ENCODE data around the gene LSMEM2. TPM values are rescaled to one million over a fixed set of nuclear protein-coding genes. Genes with fewer than 3 reads are reported as not detected.
"Not testable (repeated sequence)": the region's sequence is repeated elsewhere in the genome, so short reads cannot be mapped to it uniquely, and the experiment has no call there.

LSMEM2 gene
- total and polyA plus RNA-seq, 12 donors, result 1.9 to 45.2 (median 31.7) TPM

DNA sequence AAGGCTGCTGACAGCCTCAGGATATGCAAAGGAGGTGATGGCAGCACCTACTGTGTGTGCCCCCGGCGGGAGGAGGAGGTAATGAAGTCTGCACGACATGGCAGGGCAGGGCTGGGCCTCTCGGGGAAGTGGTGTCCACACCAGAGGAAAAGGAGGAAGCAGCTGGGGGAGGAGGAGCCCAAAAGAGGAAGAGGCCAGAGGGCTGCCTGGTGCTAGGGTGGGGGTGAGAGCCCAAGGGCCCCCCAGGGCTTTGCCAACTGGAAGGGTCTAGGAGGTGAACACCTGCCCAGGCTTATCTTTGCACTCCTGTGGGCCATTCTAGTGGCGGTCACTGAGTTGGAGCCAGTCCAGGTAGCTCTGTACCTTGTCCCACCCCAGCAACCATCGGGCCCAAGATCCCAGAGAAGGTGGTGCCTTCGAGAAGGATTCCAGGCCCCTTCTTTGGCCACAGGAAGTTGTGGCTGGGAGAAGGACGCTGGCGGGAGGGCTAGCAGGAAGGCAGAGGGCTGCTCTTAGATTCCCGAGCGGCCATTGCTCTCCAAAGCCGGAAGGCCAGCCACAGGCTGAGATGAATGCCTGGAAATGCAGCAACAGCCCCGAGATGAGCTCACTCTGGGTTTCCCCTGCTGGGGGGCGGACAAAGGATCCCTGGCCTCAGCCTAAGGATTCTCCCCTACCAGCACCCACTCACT is 35.9 kb upstream of the LSMEM2 start:
- intact Hi-C loops (cut with DNase I), result no loop called here
- H3K4me3 ChIP-seq, result peak overlapping the region in 7 of 10 donors; percentile 6 to 34 (median 23)
- peak overlapping the region; percentile 83 to 100 (median 94) for H3K27ac ChIP-seq
- peak in 7 of 8 donors; percentile 23 to 60 (median 49) for ATAC-seq
- no peaks in the 10 kb centered on the region for H3K27me3 ChIP-seq
- TF ChIP-seq CTCF (IDR thresholded peaks at IDR 0.05), result peak in 1 of 9 donors; percentile 13
- H3K4me1 ChIP-seq, result peaks cover 67 to 100% (median 98%) of the 10 kb centered on the region in 9 donors
- WGBS, 2 donors, result 29 to 34% methylated on average over 14 of the region's 14 CpGs
- H3K36me3 ChIP-seq, result peaks cover 0 to 63% (median 0%) of the 10 kb centered on the region in 9 donors
- H3K9me3 ChIP-seq, result no peaks in the 10 kb centered on the region
- peak; percentile 69 to 82 for DNase-seq

DNA sequence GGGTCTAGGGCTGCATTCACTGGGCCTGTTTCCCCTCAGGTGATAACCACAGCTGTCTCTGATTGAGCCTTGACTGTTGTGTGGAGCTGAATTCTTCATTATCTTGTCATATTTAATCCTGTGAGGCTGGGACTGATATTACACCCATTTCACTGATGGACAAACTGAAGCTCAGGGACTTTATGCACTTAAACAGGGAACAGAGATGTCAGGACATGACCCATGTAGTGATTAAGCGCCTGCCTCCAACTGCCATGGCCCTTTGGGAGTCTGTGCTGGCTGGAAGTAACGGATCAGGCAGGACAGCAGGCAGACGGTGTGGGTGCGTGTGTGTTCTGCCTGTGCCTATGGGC is 35.4 kb upstream of the LSMEM2 start:
- H3K27ac ChIP-seq, result peak overlapping the region; percentile 83 to 100 (median 94)
- H3K9me3 ChIP-seq, result no peaks in the 10 kb centered on the region
- TF ChIP-seq CTCF (IDR thresholded peaks at IDR 0.05), result no peak
- DNase-seq (no peak), ATAC-seq (no peak)
- H3K36me3 ChIP-seq, result peaks cover 0 to 63% (median 0%) of the 10 kb centered on the region in 9 donors
- no peaks in the 10 kb centered on the region for H3K27me3 ChIP-seq
- peaks cover 67 to 100% (median 99%) of the 10 kb centered on the region in 9 donors for H3K4me1 ChIP-seq
- WGBS, 2 donors, result 45 to 58% methylated on average over 4 of the region's 4 CpGs
- peak overlapping the region in 7 of 10 donors; percentile 6 to 34 (median 23) for H3K4me3 ChIP-seq
- intact Hi-C loops (cut with DNase I), result no loop called here

- 71 to 74% methylated on average over 6 of the region's 6 CpGs for WGBS, 2 donors
- H3K27me3 ChIP-seq; H3K9me3 ChIP-seq; DNase-seq; intact Hi-C loops (cut with DNase I); ATAC-seq: not testable (repeated sequence)
- Histone ChIP-seq H3K4me1 (peaks cover 72 to 100% (median 99%) of the 10 kb centered on the region in 9 donors), H3K4me3 (peak overlapping the region in 3 of 10 donors; percentile 19 to 52 (median 48)), H3K36me3 (peaks cover 0 to 62% (median 0%) of the 10 kb centered on the region in 9 donors), H3K27ac (peak overlapping the region; percentile 83 to 100 (median 94))
Observed at GRCh38 chr3:50244813-50245212, 34.1 kb upstream of the LSMEM2 start.

- Histone ChIP-seq H3K9me3 (no peaks in the 10 kb centered on the region), H3K27ac (peak overlapping the region; percentile 83 to 100 (median 94)), H3K27me3 (no peaks in the 10 kb centered on the region), H3K36me3 (peaks cover 0 to 63% (median 0%) of the 10 kb centered on the region in 9 donors), H3K4me3 (peak overlapping the region in 9 of 10 donors; percentile 31 to 57 (median 48)), H3K4me1 (peaks cover 71 to 100% (median 99%) of the 10 kb centered on the region in 9 donors)
- WGBS, 2 donors, result 52 to 55% methylated on average over 16 of the region's 16 CpGs
- DNase-seq (no peak), ATAC-seq (no peak)
- TF ChIP-seq CTCF (IDR thresholded peaks at IDR 0.05), result no peak
- intact Hi-C loops (cut with DNase I), result no loop called here
Observed at GRCh38 chr3:50245251-50245745, 33.6 kb upstream of the LSMEM2 start.

Measured in heart right ventricle (tissue), 16 donors.